ENCODE measurements around the gene CNTN4. TPM values are rescaled to one million over a fixed set of nuclear protein-coding genes. Genes with fewer than 3 reads are reported as not detected.

The CNTN4 gene
- total RNA-seq, 1 experiment from 2014 or later = 1.6 TPM

DNA sequence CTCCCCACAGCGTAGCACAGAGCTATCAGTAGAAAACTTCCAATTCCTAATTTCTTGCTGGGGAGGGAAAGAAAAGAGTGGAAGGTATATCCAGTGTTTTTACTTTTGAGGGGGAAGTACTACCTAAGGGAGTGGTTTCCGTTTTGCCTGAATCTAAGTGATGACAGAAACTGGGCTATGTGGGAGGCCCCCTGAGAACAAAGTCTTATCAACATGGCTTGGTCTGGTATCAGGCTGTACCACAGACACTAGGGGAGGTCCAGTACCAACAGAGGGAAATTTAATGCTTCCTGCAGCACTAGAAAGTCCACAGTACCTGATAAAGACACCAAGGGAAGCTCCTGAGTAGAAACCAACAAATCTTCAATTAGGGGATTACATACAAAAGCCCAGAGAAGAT lies 812.3 kb downstream of the CNTN4 start:
- Histone ChIP-seq H4K8ac (replicated peaks; ENCODE audit: insufficient read length, low read depth, low read length) (no peak overlapping the region), H4K91ac (ENCODE audit: insufficient read length, low read depth, low read length) (no peak overlapping the region), H4K20me1 (ENCODE audit: control insufficient read depth, insufficient read depth, insufficient read length) (no peaks in the 10 kb centered on the region), H2AFZ (ENCODE audit: low read length) (no peak overlapping the region), H2BK20ac (ENCODE audit: low read depth, low read length, poor library complexity, severe bottlenecking) (no peak overlapping the region), H3K23ac (ENCODE audit: insufficient read length, low read depth, low read length) (no peak overlapping the region), H3K4ac (ENCODE audit: low read depth, low read length) (no peak overlapping the region), H3K56ac (ENCODE audit: insufficient read length, low read depth, low read length) (no peak overlapping the region), H3K9me3 (ENCODE audit: control insufficient read depth, low read depth, low read length) (no peaks in the 10 kb centered on the region), H3K9ac (ENCODE audit: extremely low read depth, insufficient read length, low read length) (no peak overlapping the region), H2BK5ac (ENCODE audit: insufficient read length, low read length) (no peak overlapping the region), H3K23me2 (ENCODE audit: insufficient read length, low read depth, low read length, poor library complexity, severe bottlenecking) (no peaks in the 10 kb centered on the region), H3T11ph (ENCODE audit: low read length) (no peak overlapping the region), H3K14ac (ENCODE audit: insufficient read depth, low read length) (no peak overlapping the region), H4K5ac (ENCODE audit: insufficient read length, low read depth, low read length) (no peak overlapping the region), H3K4me1 (ENCODE audit: insufficient read depth, low read length) (no peaks in the 10 kb centered on the region), H3K27me3 (ENCODE audit: insufficient read depth, low read length) (no peaks in the 10 kb centered on the region), H2BK12ac (ENCODE audit: insufficient read length, low read depth, low read length) (no peak overlapping the region), H3K4me2 (ENCODE audit: insufficient read depth, insufficient read length, low read length) (no peak overlapping the region), H3K79me2 (ENCODE audit: insufficient read depth, low read length) (no peaks in the 10 kb centered on the region), H3K79me1 (ENCODE audit: insufficient read depth, low read depth, low read length, poor library complexity, severe bottlenecking) (no peaks in the 10 kb centered on the region), H2BK120ac (ENCODE audit: low read depth, low read length, poor library complexity, severe bottlenecking) (no peak overlapping the region), H3K27ac (ENCODE audit: insufficient read length, low read depth, low read length) (no peak overlapping the region), H3K18ac (ENCODE audit: insufficient read length, low read depth, low read length) (no peak overlapping the region), H2AK5ac (ENCODE audit: insufficient read length, low read length) (no peak overlapping the region), H2BK15ac (ENCODE audit: low read depth, low read length) (no peak overlapping the region)
- Mint-ChIP-seq H3K36me3 (ENCODE audit: insufficient read depth in 1 of 3, low read depth in 3 of 3) (peaks cover 0 to 4% (median 4%) of the 10 kb centered on the region in 3 experiments; a peak in 5 of 7 replicates), H3K4me1 (no peaks in the 10 kb centered on the region), H3K27me3 (ENCODE audit: low read depth) (no peaks in the 10 kb centered on the region), H3K9me3 (peaks cover 3 to 4% of the 10 kb centered on the region in 2 experiments; a peak in 4 of 5 replicates), H3K27ac (no peak overlapping the region), H3K4me3 (no peak overlapping the region)
- DNase-seq = no peak
- WGBS (ENCODE audit: extremely low coverage, insufficient read length, low lambda C conversion rate) = no CpG with 5 or more reads among the region's 2 CpGs
- TF ChIP-seq, protein P1, sequence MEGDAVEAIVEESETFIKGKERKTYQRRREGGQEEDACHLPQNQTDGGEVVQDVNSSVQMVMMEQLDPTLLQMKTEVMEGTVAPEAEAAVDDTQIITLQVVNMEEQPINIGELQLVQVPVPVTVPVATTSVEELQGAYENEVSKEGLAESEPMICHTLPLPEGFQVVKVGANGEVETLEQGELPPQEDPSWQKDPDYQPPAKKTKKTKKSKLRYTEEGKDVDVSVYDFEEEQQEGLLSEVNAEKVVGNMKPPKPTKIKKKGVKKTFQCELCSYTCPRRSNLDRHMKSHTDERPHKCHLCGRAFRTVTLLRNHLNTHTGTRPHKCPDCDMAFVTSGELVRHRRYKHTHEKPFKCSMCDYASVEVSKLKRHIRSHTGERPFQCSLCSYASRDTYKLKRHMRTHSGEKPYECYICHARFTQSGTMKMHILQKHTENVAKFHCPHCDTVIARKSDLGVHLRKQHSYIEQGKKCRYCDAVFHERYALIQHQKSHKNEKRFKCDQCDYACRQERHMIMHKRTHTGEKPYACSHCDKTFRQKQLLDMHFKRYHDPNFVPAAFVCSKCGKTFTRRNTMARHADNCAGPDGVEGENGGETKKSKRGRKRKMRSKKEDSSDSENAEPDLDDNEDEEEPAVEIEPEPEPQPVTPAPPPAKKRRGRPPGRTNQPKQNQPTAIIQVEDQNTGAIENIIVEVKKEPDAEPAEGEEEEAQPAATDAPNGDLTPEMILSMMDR (conservative IDR thresholded peaks at IDR 0.05) = no peak

Data from H9 (cell line).